NCI-H226 (cell line): ENCODE data around the gene PCDH12.
A peak's percentile ranks its signal among the peaks of the same experiment; 100 is the strongest.
"Not testable (repeated sequence)": the region's sequence is repeated elsewhere in the genome, so short reads cannot be mapped to it uniquely, and the experiment has no call there.

Experiments
- DNase-seq: peaks from one replicate; pipeline ENCODE4 v3.0.0-alpha.2; 2015

PCDH12 gene

DNA sequence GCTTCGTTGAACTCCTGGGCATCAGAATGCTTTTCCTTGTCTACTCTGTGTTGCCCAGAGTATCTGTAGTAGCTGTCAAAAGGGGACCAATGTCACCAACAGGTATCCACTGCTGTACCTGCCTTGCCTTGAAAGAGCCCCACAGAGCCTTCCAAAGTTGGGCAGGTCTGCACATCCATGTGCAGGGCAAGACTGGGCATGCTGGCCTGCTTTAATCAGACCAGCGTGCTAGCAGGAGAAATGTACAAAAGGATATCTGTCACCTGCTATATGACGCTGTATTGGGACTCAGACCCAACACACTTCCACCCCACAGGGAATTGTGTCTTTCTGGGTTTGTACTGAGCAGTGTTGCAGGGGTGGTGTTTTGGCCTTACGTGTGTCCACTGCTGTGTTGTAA lies 22.5 kb downstream of the PCDH12 start:
- DNase-seq, result no peak

DNA sequence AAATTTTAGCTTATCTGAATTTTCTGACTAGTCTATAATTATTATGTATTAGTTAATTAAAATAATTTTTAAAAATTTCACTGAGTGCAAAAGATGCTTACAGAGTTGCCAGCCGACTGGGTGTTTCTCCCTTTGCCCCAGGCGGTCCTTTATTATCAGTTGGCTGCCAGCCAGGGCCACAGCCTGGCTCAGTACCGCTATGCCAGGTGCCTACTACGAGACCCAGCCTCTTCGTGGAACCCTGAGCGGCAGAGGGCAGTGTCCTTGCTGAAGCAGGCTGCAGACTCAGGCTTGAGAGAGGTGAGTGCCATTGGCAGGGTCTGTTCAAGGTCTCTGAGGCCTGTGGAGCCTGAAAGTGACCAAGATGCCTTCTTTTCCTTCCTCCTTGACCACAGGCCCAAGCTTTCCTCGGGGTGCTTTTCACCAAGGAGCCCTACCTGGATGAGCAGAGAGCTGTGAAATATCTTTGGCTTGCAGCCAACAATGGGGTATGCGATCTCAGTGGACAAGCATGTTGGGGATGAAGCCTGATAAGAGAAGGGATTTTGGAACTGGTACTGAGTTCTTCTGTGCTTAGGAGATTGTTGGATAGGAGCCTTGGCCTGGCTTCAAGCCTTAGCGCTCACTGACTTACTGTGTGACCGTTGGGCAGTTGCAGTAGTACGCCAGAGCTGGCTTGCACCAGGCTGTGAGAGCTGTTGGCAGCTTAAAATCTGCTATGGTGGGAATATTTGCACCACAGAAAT lies 23.7 kb downstream of the PCDH12 start:
- peak; percentile 56 for DNase-seq

DNA sequence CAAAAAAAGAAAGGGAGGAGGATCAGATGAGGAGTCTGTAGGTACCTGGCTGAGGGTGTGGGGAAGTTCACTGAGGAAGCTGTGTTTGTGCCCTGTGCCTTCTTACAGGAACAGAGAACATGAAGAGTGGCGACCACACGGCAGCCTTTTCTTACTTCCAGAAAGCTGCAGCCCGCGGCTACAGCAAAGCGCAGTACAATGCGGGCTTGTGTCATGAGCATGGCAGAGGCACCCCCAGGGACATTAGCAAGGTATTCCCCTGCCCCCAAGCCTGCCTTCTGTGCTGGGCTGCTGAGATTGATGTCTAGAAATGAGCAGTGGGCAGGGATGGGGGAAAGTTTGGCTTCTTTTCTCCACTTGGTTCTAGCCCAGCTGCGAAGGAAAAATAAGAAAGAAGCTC lies 24.9 kb downstream of the PCDH12 start:
- no peak for DNase-seq

DNA sequence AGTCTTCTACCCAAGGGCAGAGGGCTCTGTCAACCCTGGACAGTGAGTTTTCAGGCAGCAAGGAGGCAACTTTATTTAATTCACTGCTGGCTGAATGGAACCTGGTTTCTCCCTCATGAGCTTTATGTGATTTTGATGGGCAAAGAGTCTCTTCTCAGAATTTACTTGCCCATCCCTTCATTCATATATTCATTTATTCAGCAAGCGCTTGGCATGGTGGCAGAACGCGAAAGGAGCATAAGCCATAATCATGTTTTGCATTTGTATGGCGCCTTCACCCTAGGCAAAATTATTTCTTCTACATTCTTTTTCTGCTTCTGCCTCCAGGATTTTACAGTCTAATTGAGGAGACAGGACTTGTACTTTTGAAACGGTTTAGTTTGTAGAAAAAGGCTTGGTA lies 26.3 kb downstream of the PCDH12 start:
- DNase-seq, result no peak

DNA sequence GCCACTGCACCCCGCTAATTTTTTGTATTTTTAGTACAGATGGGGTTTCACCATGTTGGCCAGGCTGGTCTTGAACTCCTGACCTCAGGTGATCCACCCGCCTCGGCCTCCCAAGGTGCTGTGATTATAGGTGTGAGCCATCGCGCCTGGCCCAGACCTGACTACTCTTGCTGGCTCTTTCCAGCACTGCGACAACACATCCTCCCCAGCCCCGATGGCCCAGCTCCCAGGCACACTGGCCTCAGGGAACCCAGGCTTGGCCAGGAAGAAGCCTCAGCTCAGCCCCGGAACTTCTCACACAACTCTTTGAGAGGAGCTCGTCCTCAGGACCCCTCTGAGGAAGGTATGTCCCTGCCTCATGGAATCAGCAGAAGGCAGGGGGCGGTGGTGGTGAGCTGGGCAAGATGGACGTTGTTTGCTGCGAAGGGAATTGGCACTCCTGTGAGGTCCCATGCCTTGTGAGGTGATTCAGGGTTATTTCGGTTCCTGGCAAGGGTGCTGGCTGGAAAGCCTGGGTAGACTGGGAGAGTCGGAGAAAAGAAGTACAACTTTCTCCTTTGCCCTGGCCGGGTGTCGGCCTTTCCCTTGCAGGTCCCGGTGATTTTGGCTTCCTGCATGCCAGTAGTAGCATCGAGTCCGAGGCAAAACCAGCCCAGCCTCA lies 28.5 kb downstream of the PCDH12 start:
- no peak for DNase-seq

DNA sequence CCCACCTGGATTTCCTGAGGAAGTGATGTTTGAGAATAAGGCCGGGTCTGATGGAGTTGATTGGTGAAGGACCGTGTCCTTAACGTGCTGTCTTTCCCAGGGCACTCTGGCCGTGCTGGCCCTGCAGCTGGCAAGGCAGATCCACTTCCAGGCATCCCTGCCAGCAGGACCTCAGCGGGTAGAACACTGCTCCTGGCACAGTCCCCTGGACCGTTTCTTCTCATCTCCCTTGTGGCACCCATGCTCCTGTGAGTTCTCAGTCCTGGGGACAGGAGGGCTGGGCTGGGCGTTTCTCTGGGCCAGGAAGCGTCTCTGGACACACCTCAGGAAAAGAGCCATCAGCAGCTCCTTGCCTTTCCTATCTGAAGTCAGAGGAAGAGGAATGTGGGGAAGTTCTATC lies 30.0 kb downstream of the PCDH12 start:
- DNase-seq, result no peak

DNA sequence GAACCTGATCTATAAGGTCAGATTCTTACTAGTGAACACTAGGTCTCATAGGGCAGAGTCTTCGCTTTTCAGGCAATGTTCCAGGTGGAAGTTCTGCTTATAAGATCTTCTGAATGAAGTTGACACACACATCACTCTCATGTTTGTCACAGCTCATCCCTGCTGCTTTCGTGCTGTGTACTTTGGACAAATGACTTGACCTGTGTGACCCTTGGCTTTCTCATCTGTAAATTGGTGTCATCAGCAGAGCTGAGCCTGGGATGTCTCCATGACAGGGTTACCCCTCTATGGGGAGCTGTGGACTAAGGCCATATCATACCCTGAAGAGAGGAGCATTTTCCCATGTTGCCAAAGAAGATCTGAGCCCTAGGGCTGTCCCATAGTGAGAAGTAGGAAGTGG lies 31.6 kb downstream of the PCDH12 start:
- DNase-seq, result no peak

DNA sequence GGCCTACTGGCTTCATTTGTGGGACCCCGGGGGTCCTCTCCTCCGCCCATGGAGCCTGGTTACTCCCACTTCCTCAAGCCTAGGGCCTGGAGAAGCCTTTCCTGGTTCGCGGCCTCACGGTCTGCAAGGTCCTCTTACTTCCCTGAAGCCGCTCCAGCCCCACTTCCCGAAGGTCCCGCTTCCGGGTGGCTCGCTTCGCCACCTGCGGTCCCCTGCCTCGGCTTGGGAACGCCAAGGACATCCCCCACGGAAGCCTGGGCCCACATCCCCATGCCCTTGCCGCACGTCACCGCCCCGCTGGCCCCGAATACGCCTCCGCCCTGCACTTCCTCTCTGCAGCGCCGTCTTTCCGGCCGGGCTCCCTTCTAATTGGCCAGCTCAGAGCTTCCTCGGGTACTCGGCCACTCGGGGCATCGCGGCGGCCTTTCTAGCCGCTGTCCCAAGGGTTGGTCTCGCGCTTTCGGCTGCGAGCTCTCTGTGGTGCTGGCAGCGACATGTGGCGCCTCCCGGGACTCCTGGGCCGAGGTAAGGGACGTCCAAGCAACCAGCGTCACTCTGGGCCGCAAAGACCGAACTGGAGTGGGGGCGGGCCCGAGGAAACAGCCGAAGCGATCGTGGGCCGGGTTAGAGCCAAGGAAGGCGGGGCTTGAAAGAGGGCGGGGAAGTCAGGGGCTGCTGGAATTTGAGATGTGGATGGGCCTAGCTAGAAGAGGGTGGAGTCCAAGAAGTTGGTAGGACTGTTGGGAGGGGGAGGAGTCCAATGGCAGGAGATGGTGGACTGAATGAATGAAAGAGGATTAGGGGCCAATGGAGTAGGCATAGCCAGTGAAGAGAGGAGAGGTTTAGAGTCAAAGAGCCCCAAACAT lies 34.3 kb downstream of the PCDH12 start, which contains the start of gene DELE1:
Gene DELE1 (plus strand): TSS at position 424 of the 866 bp plus-strand sequence. CDS start 71 bp downstream, at position 495.
- peak; percentile 92 for DNase-seq

DNA sequence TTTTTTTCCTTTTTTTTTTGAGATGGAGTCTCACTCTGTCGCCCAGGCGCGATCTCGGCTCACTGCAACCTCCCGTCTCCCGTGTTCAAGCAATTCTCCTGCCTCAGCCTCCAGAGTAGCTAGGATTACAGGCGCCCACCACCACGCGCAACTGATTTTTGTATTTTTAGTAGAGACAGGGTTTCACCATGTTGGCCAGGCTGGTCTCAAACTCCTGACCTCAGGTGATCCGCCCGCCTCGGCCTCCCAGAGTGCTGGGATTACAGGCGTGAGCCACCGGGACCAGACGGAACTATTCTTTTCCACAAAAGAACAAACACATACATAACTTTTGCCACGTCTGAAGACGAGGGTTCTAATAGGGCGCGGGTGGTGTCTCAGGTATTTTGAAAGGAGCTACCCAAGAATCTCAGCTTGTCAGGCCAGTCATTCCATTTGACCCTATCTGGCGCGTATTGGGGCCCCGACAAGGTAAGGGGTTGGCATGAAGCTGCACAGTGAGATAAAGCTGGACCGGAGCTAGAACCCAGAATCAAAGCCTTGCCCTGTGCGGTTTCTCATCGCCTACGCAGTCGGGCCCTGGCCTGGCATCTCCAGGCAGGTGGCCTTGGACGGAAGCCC lies 35.1 kb downstream of the PCDH12 start:
- DNase-seq, result not testable (repeated sequence)

DNA sequence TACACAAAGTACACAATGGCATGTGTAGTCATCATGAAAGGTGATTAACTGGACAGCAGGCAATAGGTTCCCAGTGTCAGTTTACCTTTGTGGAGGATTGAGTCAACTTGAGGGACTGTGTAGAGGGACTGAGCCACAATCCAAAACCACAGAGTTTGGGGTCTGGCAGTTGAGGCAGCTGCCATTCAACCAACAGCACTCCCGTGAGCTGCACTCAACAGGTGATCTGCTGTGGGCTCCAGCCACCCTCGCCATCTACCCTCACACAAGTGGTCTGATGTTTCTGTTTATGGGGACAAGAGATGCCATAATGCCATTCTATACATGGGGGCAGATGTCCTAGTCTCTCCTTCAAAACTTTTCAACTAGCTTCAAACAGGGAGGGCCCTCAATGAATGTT lies 37.2 kb downstream of the PCDH12 start:
- DNase-seq, result no peak

DNA sequence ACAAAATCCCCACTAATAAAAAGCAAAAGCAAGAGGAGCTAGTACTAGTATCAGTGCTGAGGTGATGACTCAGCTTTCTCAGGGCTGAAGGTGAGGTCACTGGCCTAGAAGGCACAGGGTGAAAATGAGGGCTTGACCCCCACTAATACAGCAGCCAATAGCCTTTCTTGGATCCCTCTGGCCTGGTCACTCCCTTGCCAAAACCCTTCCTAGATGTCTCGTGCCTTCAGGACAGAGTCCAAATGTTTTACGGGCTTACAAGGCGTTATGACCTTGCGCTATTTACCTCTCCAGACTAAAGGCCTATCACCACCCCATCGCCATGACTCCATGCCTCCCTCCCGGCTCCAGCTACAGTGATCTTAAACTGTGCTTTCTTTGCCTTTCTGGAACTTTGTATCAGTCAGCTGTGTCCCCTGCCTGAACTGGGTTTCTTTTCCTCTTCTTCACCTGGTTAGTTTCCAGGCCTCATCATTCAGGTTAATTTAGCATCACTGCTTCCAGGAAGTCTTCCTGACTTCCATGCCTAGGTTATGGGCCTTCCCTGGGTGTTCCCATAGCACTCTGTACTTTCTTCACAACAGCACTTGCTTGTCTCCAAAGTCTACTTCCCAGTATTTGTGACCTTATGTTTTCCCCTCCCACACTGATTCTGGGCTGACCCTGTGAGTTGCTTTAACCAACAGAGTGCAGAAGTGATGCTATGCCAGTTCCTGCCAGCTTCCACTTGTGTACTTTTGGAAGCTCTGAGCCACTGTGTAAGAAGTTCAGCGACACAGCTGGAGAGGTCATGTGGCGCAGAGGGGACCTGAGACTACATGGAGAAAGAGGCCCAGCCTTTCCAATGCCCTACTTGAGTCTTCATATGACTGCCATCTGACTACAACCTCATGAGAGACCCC lies 38.5 kb downstream of the PCDH12 start:
- DNase-seq, result no peak

DNA sequence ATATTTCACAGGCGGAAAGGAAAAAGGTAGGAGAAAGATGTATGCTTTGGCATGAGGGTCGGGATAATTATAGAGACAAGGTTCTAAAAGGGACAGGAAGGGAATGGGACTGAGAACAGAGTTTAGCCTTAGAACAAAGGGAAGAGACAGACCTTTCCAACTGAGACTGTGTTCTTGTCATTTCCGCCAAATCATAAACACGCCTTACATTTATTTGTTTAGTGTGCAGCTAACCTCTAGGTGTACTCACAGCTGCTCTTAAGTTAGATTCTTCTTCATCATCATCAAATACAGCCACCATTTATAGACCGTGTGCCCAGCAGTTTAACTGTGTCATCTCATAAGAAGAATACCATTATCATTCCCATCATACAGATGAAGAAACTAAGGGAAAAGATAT lies 40.2 kb downstream of the PCDH12 start:
- no peak for DNase-seq

DNA sequence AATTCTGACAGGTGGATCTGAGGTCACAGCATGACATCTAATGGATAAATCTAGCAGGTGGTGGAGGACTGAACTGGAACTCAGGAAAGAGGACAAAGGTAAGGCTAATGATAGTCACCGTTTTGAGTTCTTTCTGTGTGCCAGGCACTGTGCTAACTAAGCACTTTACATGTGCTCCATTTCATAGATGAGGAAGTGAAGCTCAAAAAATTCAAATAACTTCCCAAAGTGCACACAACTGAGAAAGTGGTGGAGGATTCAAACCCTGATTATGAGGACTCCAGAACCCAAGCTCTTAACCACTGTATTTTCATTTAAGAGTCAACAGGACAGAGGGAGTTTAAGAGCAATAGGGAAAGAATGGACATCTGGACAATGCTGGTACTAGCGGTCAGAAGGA lies 41.5 kb downstream of the PCDH12 start:
- DNase-seq, result no peak

DNA sequence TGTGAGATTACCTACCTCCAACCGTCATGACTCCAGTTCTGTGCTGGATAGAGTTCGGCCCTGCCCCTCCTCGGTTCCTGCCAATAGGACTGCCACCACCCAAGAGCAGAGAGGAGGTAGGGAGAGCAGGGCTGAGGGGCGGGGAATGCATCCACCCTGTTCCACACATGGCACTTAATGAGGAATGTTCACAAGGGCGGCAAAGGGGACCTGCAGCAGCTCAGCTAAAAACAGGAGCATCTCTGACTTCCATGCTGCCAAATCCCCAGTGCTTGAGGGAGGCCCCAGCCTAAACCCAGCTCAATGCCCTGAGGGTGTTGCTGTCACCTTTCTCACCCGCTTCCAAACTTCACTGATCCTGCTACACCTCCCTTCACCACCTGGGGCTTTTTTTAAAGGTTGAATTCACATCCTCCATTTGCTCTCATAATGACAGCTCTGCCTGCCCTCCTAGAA lies 42.1 kb downstream of the PCDH12 start:
- DNase-seq, result no peak

DNA sequence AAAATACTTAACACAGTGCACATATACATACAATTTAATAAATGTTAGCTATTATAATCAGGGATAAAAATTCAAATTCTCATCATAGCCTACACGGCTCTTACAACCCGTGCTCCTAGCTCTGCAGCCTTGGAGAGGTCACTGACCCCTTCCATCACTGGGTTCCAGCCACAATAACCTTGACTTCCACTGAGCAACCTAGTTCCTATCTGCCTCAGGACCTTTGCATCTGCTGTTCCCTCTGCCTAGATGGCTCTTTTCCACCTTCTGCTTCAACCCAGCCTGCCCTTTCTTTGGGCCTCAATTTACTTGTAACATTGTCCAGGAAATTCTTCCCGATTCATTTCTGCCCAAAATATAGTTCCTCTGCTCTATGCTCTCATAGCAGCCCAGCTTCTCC lies 43.2 kb downstream of the PCDH12 start:
- no peak for DNase-seq

DNA sequence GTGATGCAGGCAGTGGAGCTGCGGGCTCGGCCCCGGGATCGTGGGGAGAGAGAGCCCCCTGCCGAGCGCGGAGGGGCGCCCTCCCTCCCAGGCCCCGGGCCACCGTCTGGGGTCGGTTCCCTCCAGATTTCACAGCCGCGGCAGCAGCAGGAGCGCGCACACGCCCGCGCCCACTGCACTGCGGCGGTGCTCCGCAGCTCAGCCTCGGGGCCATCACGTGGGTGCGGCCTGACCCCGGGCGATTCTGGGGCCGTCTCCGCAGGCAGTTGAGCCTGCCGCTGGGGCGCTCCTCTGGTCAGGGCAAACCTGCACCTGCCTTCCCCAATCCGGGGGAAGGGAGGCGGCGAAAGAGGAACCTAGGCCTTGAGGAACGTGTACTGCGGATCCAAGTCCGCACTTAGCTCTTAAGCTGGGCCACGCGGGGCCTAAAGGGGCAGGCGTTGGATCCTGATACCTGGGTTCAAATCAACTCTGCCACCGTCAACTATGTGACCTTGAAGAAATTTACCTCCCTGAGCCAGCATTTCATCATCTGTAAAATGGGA lies 43.7 kb downstream of the PCDH12 start:
- no peak for DNase-seq

DNA sequence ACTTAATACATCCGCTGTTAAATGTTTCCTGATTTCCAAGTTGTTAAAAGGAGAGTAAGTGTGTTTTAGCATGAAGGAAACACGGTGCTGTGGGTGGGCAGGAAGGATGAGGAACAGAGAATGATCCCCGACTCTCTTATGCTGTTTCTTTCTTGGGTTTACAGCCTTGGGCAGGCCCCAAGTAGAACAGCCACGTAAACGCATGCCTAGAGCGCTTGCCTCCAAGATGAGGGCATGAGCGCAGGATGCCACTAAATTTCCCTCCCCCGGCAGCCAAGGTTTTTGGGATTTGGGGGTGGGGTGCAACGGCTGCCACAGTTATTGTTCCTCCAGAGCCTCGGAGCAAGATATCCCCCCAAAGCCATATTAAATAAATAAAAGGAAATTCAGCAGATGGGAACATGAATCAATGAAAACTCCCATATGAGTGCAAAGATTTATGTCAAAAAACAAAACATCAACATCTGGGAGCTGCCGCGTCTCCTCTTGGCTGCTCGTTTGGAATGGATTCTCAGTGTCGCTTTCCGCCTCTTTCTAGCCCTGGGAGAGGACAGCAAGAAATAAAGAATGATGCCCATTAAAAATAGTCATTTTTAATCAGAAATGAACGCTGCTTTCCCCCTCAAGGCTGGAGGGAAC lies 44.3 kb downstream of the PCDH12 start:
- no peak for DNase-seq

DNA sequence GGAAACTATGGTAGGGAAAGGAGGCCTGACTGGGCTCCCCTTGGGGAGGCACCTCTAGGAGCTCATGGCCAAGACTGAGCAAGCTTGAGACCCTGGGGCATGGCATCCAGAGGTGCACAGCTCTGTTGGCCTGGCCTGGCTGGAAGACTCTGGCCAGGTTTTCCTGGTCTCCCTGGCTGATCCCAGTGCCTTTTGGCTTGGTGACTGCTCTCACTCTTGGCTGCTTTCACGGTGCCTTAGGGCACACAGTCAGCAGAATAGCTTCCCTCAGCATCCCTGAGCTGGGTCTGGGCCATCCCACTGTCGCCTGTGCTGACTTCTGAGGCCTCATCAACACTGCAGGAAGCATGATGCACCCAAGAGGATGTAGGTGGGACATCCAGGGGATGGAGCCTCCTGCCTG lies 47.7 kb downstream of the PCDH12 start:
- DNase-seq, result peak; percentile 71

DNA sequence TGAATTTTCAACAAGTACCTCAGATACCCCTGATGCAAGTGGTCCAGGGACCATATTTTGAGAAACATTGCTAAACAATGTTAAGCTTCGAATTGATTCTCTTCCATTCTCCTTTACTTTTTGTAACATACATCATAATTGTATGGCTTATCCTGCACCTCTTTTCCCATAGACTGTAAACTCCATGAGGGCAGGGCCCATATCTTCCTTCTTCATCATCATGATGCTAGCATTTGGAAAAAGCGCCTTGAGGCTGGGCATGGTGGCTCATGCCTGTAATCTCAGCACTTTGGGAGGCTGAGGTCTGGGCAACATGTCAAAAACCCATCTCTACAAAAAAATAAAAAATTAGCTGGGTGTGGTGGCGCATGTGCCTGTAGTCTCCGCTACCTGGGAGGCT lies 48.8 kb downstream of the PCDH12 start:
- DNase-seq, result no peak

DNA sequence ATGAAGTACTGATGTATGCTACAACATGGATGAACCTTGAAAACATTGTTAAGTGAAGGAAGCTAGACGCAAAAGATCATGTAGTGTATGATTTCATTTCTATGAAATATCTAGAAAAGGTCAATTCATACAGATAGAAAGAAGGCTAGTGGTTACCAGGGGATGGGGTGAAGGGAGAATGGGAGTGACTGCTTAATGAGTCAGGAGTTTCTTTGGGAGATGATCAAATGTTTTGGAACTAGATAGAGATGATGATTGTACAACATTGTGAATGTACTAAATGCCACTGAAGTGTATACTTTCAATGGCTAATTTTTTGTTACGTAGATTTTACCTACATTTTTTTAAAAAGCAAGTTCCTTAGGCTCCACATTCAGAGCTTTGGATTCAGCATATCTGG lies 49.2 kb downstream of the PCDH12 start:
- peak; percentile 38 for DNase-seq

DNA sequence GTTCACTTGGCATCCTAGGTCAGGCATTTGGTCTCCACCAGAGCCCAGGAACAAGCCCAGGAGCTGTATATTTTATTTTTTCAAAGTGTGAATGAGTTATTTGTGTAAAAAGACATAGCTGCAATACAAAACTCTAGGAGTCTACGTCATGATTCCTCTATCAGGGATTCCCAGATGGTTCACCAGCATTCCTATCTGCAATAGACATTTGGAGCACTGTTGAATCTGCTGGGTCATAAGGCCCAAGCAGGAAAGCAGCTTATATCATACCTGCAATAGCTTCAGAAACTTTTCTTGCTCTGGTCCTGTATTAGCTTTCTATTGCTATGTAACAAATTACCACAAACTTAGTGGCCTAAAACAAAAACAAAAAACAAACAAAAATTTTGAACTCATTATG lies 51.0 kb downstream of the PCDH12 start:
- DNase-seq, result no peak
